Ectodermal cell (in vitro differentiated cells): Measurements from ENCODE around the gene BABAM2.

Experiments
- H3K27ac ChIP-seq: 2 replicates; pipeline ENCODE4 v1.7.0; 2013; ENCODE audit warnings: mild to moderate bottlenecking, low read depth, low read length; ENCODE audit not compliant: insufficient read depth, poor library complexity, severe bottlenecking
- H3K27me3 ChIP-seq: 2 replicates; pipeline ENCODE4 v1.7.0; 2013; ENCODE audit warnings: mild to moderate bottlenecking, low read length; ENCODE audit not compliant: insufficient read depth, control insufficient read depth, poor library complexity, severe bottlenecking
- H3K36me3 ChIP-seq: one replicate; pipeline ENCODE4 v1.7.0; 2013; ENCODE audit warnings: low read length; ENCODE audit not compliant: control insufficient read depth, insufficient read depth
- H3K4me1 ChIP-seq: one replicate; pipeline ENCODE4 v1.7.0; 2013; ENCODE audit warnings: low read length; ENCODE audit not compliant: control insufficient read depth, insufficient read depth
- H3K4me3 ChIP-seq: 2 replicates; pipeline ENCODE4 v1.7.0; 2013; ENCODE audit warnings: low read depth, low read length, control low read depth; ENCODE audit not compliant: insufficient read depth
- H3K9me3 ChIP-seq: 2 replicates; pipeline ENCODE4 v1.7.0; 2013; ENCODE audit warnings: mild to moderate bottlenecking, low read length, moderate library complexity; ENCODE audit not compliant: control insufficient read depth
- WGBS, 2 experiments: methylation state at CpG; one replicate each; pipeline ENCODE4 v1.1.7; 2013; ENCODE audit warnings: missing lambda C conversion rate in 2 of 2; 5-methylcytosine and 5-hydroxymethylcytosine counted together

BABAM2 gene

GRCh38 chr2:28231110-28231631, 340.6 kb downstream of the BABAM2 start:
- Histone ChIP-seq H3K27ac (no peak overlapping the region), H3K4me1 (no peaks in the 10 kb centered on the region), H3K9me3 (no peaks in the 10 kb centered on the region), H3K4me3 (no peak overlapping the region), H3K36me3 (no peaks in the 10 kb centered on the region), H3K27me3 (no peaks in the 10 kb centered on the region)
- WGBS, 2 experiments, result 93 to 94% methylated on average over 4 of the region's 4 CpGs

GRCh38 chr2:28232295-28232694, 341.8 kb downstream of the BABAM2 start:
- 92 to 94% methylated on average over 5 of the region's 5 CpGs for WGBS, 2 experiments
- Histone ChIP-seq H3K27ac (no peak overlapping the region), H3K4me3 (no peak overlapping the region)

GRCh38 chr2:28233164-28233676, 342.7 kb downstream of the BABAM2 start:
- WGBS, 2 experiments, result 88 to 91% methylated on average over 6 of the region's 6 CpGs
- no peaks in the 10 kb centered on the region for H3K27me3 ChIP-seq
- no peaks in the 10 kb centered on the region for H3K36me3 ChIP-seq
- H3K27ac ChIP-seq, result no peak overlapping the region
- H3K4me1 ChIP-seq, result no peaks in the 10 kb centered on the region
- H3K4me3 ChIP-seq, result no peak overlapping the region
- H3K9me3 ChIP-seq, result no peaks in the 10 kb centered on the region

More at GRCh38 chr2:28232295-28232694, 341.8 kb downstream of the BABAM2 start:
- Histone ChIP-seq H3K9me3 (no peaks in the 10 kb centered on the region), H3K27me3 (no peaks in the 10 kb centered on the region), H3K36me3 (no peaks in the 10 kb centered on the region), H3K4me1 (no peaks in the 10 kb centered on the region)

GRCh38 chr2:28234807-28235206, 344.3 kb downstream of the BABAM2 start:
- Histone ChIP-seq H3K4me3 (no peak overlapping the region), H3K4me1 (no peaks in the 10 kb centered on the region), H3K36me3 (no peaks in the 10 kb centered on the region), H3K27ac (no peak overlapping the region), H3K27me3 (no peaks in the 10 kb centered on the region), H3K9me3 (no peaks in the 10 kb centered on the region)
- 100% methylated on average over 1 to 2 of the region's 2 CpGs for WGBS, 2 experiments

- Histone ChIP-seq H3K9me3 (no peaks in the 10 kb centered on the region), H3K27me3 (no peaks in the 10 kb centered on the region), H3K4me3 (no peak overlapping the region), H3K4me1 (no peaks in the 10 kb centered on the region), H3K27ac (no peak overlapping the region), H3K36me3 (no peaks in the 10 kb centered on the region)
- 100% methylated on average over 1 of the region's 1 CpG for WGBS, 2 experiments
Observed at GRCh38 chr2:28239207-28239606, 348.7 kb downstream of the BABAM2 start.

- no peak overlapping the region for H3K27ac ChIP-seq
- no peaks in the 10 kb centered on the region for H3K36me3 ChIP-seq
- H3K4me1 ChIP-seq, result no peaks in the 10 kb centered on the region
- H3K9me3 ChIP-seq, result no peaks in the 10 kb centered on the region
- whole genome bisulfite sequencing, 2 experiments, result 94 to 99% methylated on average over 1 to 2 of the region's 2 CpGs
- no peaks in the 10 kb centered on the region for H3K27me3 ChIP-seq
- no peak overlapping the region for H3K4me3 ChIP-seq
Observed at GRCh38 chr2:28240937-28241336, 350.4 kb downstream of the BABAM2 start.

GRCh38 chr2:28247290-28247689, 356.8 kb downstream of the BABAM2 start:
- Histone ChIP-seq H3K36me3 (no peaks in the 10 kb centered on the region), H3K4me1 (no peaks in the 10 kb centered on the region), H3K27ac (no peak overlapping the region), H3K4me3 (no peak overlapping the region), H3K9me3 (no peaks in the 10 kb centered on the region), H3K27me3 (no peaks in the 10 kb centered on the region)
- WGBS, 2 experiments, result 94% methylated on average over 1 of the region's 1 CpG; no CpG with 5 or more reads in 1 of the 2 experiments

- Histone ChIP-seq H3K9me3 (no peaks in the 10 kb centered on the region), H3K4me3 (no peak overlapping the region), H3K27ac (no peak overlapping the region), H3K36me3 (no peaks in the 10 kb centered on the region), H3K4me1 (no peaks in the 10 kb centered on the region), H3K27me3 (no peaks in the 10 kb centered on the region)
Observed at GRCh38 chr2:28247734-28248133, 357.2 kb downstream of the BABAM2 start.

GRCh38 chr2:28248511-28248910, 358.0 kb downstream of the BABAM2 start:
- H3K36me3 ChIP-seq, result no peaks in the 10 kb centered on the region
- H3K27me3 ChIP-seq, result no peaks in the 10 kb centered on the region
- H3K27ac ChIP-seq, result no peak overlapping the region
- no peaks in the 10 kb centered on the region for H3K9me3 ChIP-seq
- WGBS, 2 experiments, result 92 to 94% methylated on average over 2 of the region's 2 CpGs
- H3K4me1 ChIP-seq, result no peaks in the 10 kb centered on the region
- H3K4me3 ChIP-seq, result no peak overlapping the region

GRCh38 chr2:28250006-28250405, 359.5 kb downstream of the BABAM2 start:
- no peaks in the 10 kb centered on the region for H3K9me3 ChIP-seq
- H3K27ac ChIP-seq, result no peak overlapping the region
- no peaks in the 10 kb centered on the region for H3K36me3 ChIP-seq
- WGBS, 2 experiments, result 66 to 85% methylated on average over 2 to 3 of the region's 4 CpGs
- H3K27me3 ChIP-seq, result no peaks in the 10 kb centered on the region
- no peak overlapping the region for H3K4me3 ChIP-seq
- no peaks in the 10 kb centered on the region for H3K4me1 ChIP-seq

GRCh38 chr2:28251337-28251736, 360.8 kb downstream of the BABAM2 start:
- H3K36me3 ChIP-seq, result no peaks in the 10 kb centered on the region
- 89 to 91% methylated on average over 8 of the region's 8 CpGs for whole genome bisulfite sequencing, 2 experiments
- H3K27ac ChIP-seq, result no peak overlapping the region
- H3K4me3 ChIP-seq, result no peak overlapping the region
- H3K4me1 ChIP-seq, result no peaks in the 10 kb centered on the region
- H3K9me3 ChIP-seq, result no peaks in the 10 kb centered on the region
- no peaks in the 10 kb centered on the region for H3K27me3 ChIP-seq
